ENCODE results near the gene BOD1. TPM values are rescaled to one million over a fixed set of nuclear protein-coding genes. Genes with fewer than 3 reads are reported as not detected.

The BOD1 gene
- total RNA-seq, 5 donors from 2014 or later (not counting 1 experiment from before 2014, with no cell fraction given), result 23.7 to 36.6 (median 30.1) TPM

DNA sequence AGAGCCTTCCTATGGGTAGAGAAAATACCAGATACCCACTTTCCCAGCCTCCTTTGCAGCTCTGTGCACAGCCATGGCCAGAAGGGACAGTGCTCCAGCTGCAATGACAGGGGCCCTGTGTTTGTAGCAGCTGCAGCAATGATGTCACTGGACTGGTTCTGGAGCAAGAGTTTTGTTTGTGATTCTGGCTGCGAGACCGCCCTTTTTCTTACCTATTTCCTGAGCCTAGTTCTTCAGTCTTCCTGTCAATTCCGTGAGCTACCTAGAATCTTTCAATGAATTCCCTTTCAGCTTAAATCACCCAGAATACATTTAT, 10.0 kb upstream of the BOD1 start:
- H3K9me3 ChIP-seq, result no peaks in the 10 kb centered on the region
- H3K4me3 Mint-ChIP-seq, result no peak overlapping the region
- ATAC-seq (replicated peaks in 1 of 4) (no peak), DNase-seq (no peak)
- ChIA-PET POLR2A (no interaction called here), CTCF (interaction anchor here in 1 of 2 donors (1.0 kb wide), 1 partner anchor 11 kb away, joined by 3 read pairs; no protein-coding TSS in a partner anchor)
- H3K9me3 Mint-ChIP-seq, result no peaks in the 10 kb centered on the region
- no peaks in the 10 kb centered on the region for H3K36me3 ChIP-seq (ENCODE audit: control insufficient read depth in 2 of 2, extremely low read depth in 1 of 2, insufficient read depth in 1 of 2, low read length in 1 of 2)
- peaks cover 0 to 2% (median 0%) of the 10 kb centered on the region in 3 donors for H3K4me1 Mint-ChIP-seq
- no peaks in the 10 kb centered on the region for H3K4me1 ChIP-seq (ENCODE audit: control insufficient read depth in 1 of 2, extremely low read depth in 1 of 2, insufficient read depth in 2 of 2, low read length in 2 of 2)
- H3K36me3 Mint-ChIP-seq, result no peaks in the 10 kb centered on the region
- H3K27ac Mint-ChIP-seq, result no peak overlapping the region
- H3K27ac ChIP-seq (ENCODE audit: low read length), result no peak overlapping the region
- peaks cover 0 to 10% of the 10 kb centered on the region in 2 experiments for H3K27me3 ChIP-seq (replicated peaks in 1 of 2; ENCODE audit: control insufficient read depth in 2 of 2, extremely low read depth in 1 of 2, insufficient read depth in 2 of 2, low read length in 1 of 2)
- no CpG with 5 or more reads among the region's 3 CpGs for WGBS (ENCODE audit: insufficient coverage)
- H3K4me3 ChIP-seq (ENCODE audit: control insufficient read depth in 1 of 2, extremely low read depth in 1 of 2, low read length in 1 of 2), result no peak overlapping the region
- peaks cover 6 to 12% of the 10 kb centered on the region in 2 donors for H3K27me3 Mint-ChIP-seq

GRCh38 chr5:173625673-173626504, 9.4 kb upstream of the BOD1 start:
- peaks cover 0 to 2% (median 0%) of the 10 kb centered on the region in 3 donors for H3K4me1 Mint-ChIP-seq
- Histone ChIP-seq H3K27ac (ENCODE audit: low read length) (no peak overlapping the region), H3K4me1 (ENCODE audit: control insufficient read depth in 1 of 2, extremely low read depth in 1 of 2, insufficient read depth in 2 of 2, low read length in 2 of 2) (no peaks in the 10 kb centered on the region), H3K4me3 (ENCODE audit: control insufficient read depth in 1 of 2, extremely low read depth in 1 of 2, low read length in 1 of 2) (no peak overlapping the region), H3K9me3 (no peaks in the 10 kb centered on the region), H3K36me3 (ENCODE audit: control insufficient read depth in 2 of 2, extremely low read depth in 1 of 2, insufficient read depth in 1 of 2, low read length in 1 of 2) (no peaks in the 10 kb centered on the region), H3K27me3 (replicated peaks in 1 of 2; ENCODE audit: control insufficient read depth in 2 of 2, extremely low read depth in 1 of 2, insufficient read depth in 2 of 2, low read length in 1 of 2) (peaks cover 0 to 10% of the 10 kb centered on the region in 2 experiments)
- peaks cover 6 to 11% of the 10 kb centered on the region in 2 donors for H3K27me3 Mint-ChIP-seq
- no peak overlapping the region for H3K27ac Mint-ChIP-seq
- no peak overlapping the region for H3K4me3 Mint-ChIP-seq
- no peak for ATAC-seq (replicated peaks in 1 of 4)
- WGBS (ENCODE audit: insufficient coverage), result 80% methylated on average over 3 of the region's 6 CpGs
- ChIA-PET POLR2A (no interaction called here), CTCF (no interaction called here)
- no peak for DNase-seq
- H3K36me3 Mint-ChIP-seq, result no peaks in the 10 kb centered on the region
- H3K9me3 Mint-ChIP-seq, result no peaks in the 10 kb centered on the region

GRCh38 chr5:173625261-173625660, 8.8 kb upstream of the BOD1 start:
- H3K9me3 ChIP-seq, result no peaks in the 10 kb centered on the region
- no peak overlapping the region for H3K27ac ChIP-seq (ENCODE audit: low read length)
- no peak overlapping the region for H3K4me3 ChIP-seq (ENCODE audit: control insufficient read depth in 1 of 2, extremely low read depth in 1 of 2, low read length in 1 of 2)
- peaks cover 6 to 11% of the 10 kb centered on the region in 2 donors for H3K27me3 Mint-ChIP-seq
- peaks cover 0 to 10% of the 10 kb centered on the region in 2 experiments for H3K27me3 ChIP-seq (replicated peaks in 1 of 2; ENCODE audit: control insufficient read depth in 2 of 2, extremely low read depth in 1 of 2, insufficient read depth in 2 of 2, low read length in 1 of 2)
- no peaks in the 10 kb centered on the region for H3K36me3 ChIP-seq (ENCODE audit: control insufficient read depth in 2 of 2, extremely low read depth in 1 of 2, insufficient read depth in 1 of 2, low read length in 1 of 2)
- POLR2A ChIA-PET, result interaction anchor here in 1 of 2 donors (0.5 kb wide), 1 partner anchor 1298 kb away, joined by 3 read pairs; no protein-coding TSS in a partner anchor
- 86% methylated on average over 2 of the region's 3 CpGs for WGBS (ENCODE audit: insufficient coverage)
- H3K4me1 ChIP-seq (ENCODE audit: control insufficient read depth in 1 of 2, extremely low read depth in 1 of 2, insufficient read depth in 2 of 2, low read length in 2 of 2), result no peaks in the 10 kb centered on the region
- H3K4me1 Mint-ChIP-seq, result peaks cover 0 to 2% (median 0%) of the 10 kb centered on the region in 3 donors
- H3K27ac Mint-ChIP-seq, result no peak overlapping the region
- no peaks in the 10 kb centered on the region for H3K9me3 Mint-ChIP-seq
- no peak for DNase-seq
- no peaks in the 10 kb centered on the region for H3K36me3 Mint-ChIP-seq
- CTCF ChIA-PET, result no interaction called here
- no peak overlapping the region for H3K4me3 Mint-ChIP-seq
- no peak for ATAC-seq (replicated peaks in 1 of 4)

GRCh38 chr5:173624282-173624681, 7.8 kb upstream of the BOD1 start:
- no peak overlapping the region for H3K27ac Mint-ChIP-seq
- H3K27me3 ChIP-seq (replicated peaks in 1 of 2; ENCODE audit: control insufficient read depth in 2 of 2, extremely low read depth in 1 of 2, insufficient read depth in 2 of 2, low read length in 1 of 2), result peaks cover 0 to 7% of the 10 kb centered on the region in 2 experiments
- no peak overlapping the region for H3K4me3 Mint-ChIP-seq
- H3K4me1 Mint-ChIP-seq, result peaks cover 0 to 2% (median 0%) of the 10 kb centered on the region in 3 donors
- DNase-seq (no peak), ATAC-seq (replicated peaks in 1 of 4) (no peak)
- no peaks in the 10 kb centered on the region for H3K9me3 Mint-ChIP-seq
- no peak overlapping the region for H3K27ac ChIP-seq (ENCODE audit: low read length)
- H3K4me3 ChIP-seq (ENCODE audit: control insufficient read depth in 1 of 2, extremely low read depth in 1 of 2, low read length in 1 of 2), result no peak overlapping the region
- no peaks in the 10 kb centered on the region for H3K9me3 ChIP-seq
- H3K36me3 Mint-ChIP-seq, result no peaks in the 10 kb centered on the region
- CTCF ChIA-PET, result interaction anchor here in 1 of 2 donors (0.6 kb wide), 2 partner anchors 419 to 523 kb away, joined by 3 to 6 read pairs; no protein-coding TSS in a partner anchor
- peaks cover 6 to 11% of the 10 kb centered on the region in 2 donors for H3K27me3 Mint-ChIP-seq
- 64% methylated on average over 5 of the region's 5 CpGs for WGBS (ENCODE audit: insufficient coverage)
- H3K36me3 ChIP-seq (ENCODE audit: control insufficient read depth in 2 of 2, extremely low read depth in 1 of 2, insufficient read depth in 1 of 2, low read length in 1 of 2), result no peaks in the 10 kb centered on the region
- H3K4me1 ChIP-seq (ENCODE audit: control insufficient read depth in 1 of 2, extremely low read depth in 1 of 2, insufficient read depth in 2 of 2, low read length in 2 of 2), result no peaks in the 10 kb centered on the region
- POLR2A ChIA-PET, result no interaction called here

DNA sequence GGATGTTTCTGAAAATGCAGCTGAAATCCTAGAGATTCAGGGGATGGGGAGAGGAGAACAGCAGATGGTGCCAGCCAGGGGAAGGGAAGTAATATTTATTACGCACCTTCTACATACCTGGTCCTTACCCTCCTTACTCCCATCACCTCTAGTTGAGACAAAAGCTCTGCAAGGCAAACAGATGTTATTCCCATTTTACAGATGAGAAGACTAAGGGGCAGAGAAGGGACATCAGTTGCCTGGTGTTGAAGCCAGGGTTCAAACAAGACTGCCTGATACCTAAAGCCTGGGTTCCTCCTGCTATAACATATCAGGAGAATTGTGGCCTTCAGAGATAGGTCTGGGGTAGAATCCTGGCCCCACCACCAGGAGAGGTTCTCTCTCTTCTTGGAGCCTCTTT, 7.3 kb upstream of the BOD1 start:
- no CpG with 5 or more reads among the region's 1 CpG for WGBS (ENCODE audit: insufficient coverage)
- Histone ChIP-seq H3K9me3 (no peaks in the 10 kb centered on the region), H3K4me3 (ENCODE audit: control insufficient read depth in 1 of 2, extremely low read depth in 1 of 2, low read length in 1 of 2) (no peak overlapping the region), H3K4me1 (ENCODE audit: control insufficient read depth in 1 of 2, extremely low read depth in 1 of 2, insufficient read depth in 2 of 2, low read length in 2 of 2) (no peaks in the 10 kb centered on the region), H3K27me3 (replicated peaks in 1 of 2; ENCODE audit: control insufficient read depth in 2 of 2, extremely low read depth in 1 of 2, insufficient read depth in 2 of 2, low read length in 1 of 2) (peaks cover 0 to 7% of the 10 kb centered on the region in 2 experiments), H3K36me3 (ENCODE audit: control insufficient read depth in 2 of 2, extremely low read depth in 1 of 2, insufficient read depth in 1 of 2, low read length in 1 of 2) (no peaks in the 10 kb centered on the region), H3K27ac (ENCODE audit: low read length) (no peak overlapping the region)
- H3K36me3 Mint-ChIP-seq, result no peaks in the 10 kb centered on the region
- H3K4me3 Mint-ChIP-seq, result no peak overlapping the region
- ATAC-seq (replicated peaks in 1 of 4) (no peak), DNase-seq (no peak)
- H3K27me3 Mint-ChIP-seq, result peaks cover 6 to 7% of the 10 kb centered on the region in 2 donors
- ChIA-PET CTCF (interaction anchor here in 1 of 2 donors (0.6 kb wide), 1 partner anchor 419 kb away, joined by 6 read pairs; no protein-coding TSS in a partner anchor), POLR2A (no interaction called here)
- H3K4me1 Mint-ChIP-seq, result peaks cover 0 to 7% (median 4%) of the 10 kb centered on the region in 3 donors
- H3K27ac Mint-ChIP-seq, result no peak overlapping the region
- H3K9me3 Mint-ChIP-seq, result no peaks in the 10 kb centered on the region

DNA sequence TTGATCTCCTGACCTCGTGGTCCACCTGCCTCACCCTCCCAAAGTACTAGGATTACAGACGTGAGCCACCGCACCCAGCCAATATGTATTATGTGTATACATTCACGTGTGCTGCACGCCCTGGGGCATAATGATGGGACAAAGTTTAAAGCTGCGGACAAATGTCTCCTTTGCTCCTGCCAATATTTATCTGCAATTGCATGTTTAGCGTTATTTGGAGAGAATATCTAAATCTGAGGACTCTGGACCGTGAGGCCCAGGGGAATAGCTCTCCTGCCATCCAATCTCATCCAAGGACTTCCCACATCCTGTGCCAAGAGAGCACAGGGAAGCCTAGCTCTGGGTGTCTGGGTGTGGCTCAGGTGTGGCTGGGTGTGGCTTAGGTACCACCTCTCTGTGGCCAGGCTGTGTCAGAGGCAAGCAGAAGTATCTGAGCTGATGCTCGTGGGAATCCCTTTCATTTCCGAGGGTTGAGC, 6.9 kb upstream of the BOD1 start:
- Histone ChIP-seq H3K4me3 (ENCODE audit: control insufficient read depth in 1 of 2, extremely low read depth in 1 of 2, low read length in 1 of 2) (no peak overlapping the region), H3K27me3 (replicated peaks in 1 of 2; ENCODE audit: control insufficient read depth in 2 of 2, extremely low read depth in 1 of 2, insufficient read depth in 2 of 2, low read length in 1 of 2) (peaks cover 0 to 7% of the 10 kb centered on the region in 2 experiments), H3K27ac (ENCODE audit: low read length) (no peak overlapping the region), H3K9me3 (no peaks in the 10 kb centered on the region), H3K4me1 (ENCODE audit: control insufficient read depth in 1 of 2, extremely low read depth in 1 of 2, insufficient read depth in 2 of 2, low read length in 2 of 2) (no peaks in the 10 kb centered on the region), H3K36me3 (ENCODE audit: control insufficient read depth in 2 of 2, extremely low read depth in 1 of 2, insufficient read depth in 1 of 2, low read length in 1 of 2) (no peaks in the 10 kb centered on the region)
- ChIA-PET CTCF (no interaction called here), POLR2A (no interaction called here)
- H3K4me1 Mint-ChIP-seq, result peaks cover 0 to 8% (median 4%) of the 10 kb centered on the region in 3 donors
- WGBS (ENCODE audit: insufficient coverage), result no CpG with 5 or more reads among the region's 10 CpGs
- ATAC-seq (replicated peaks in 1 of 4) (no peak), DNase-seq (no peak)
- peaks cover 6 to 7% of the 10 kb centered on the region in 2 donors for H3K27me3 Mint-ChIP-seq
- H3K9me3 Mint-ChIP-seq, result no peaks in the 10 kb centered on the region
- H3K36me3 Mint-ChIP-seq, result no peaks in the 10 kb centered on the region
- H3K27ac Mint-ChIP-seq, result no peak overlapping the region
- H3K4me3 Mint-ChIP-seq, result no peak overlapping the region

Data from T-cell (primary cell).